ENCODE data around the gene HDAC11.
"Not testable (repeated sequence)": the region's sequence is repeated elsewhere in the genome, so short reads cannot be mapped to it uniquely, and the experiment has no call there.

Gene HDAC11

GRCh38 chr3:13479582-13480339 is at the start of gene HDAC11:
Gene HDAC11 (plus strand): TSS chr3:13480306. CDS start chr3:13480348, 42 bp downstream.
- peak; percentile 98 for DNase-seq (ENCODE audit: low spot score)

- not testable (repeated sequence) for DNase-seq (ENCODE audit: low spot score)
Measured at GRCh38 chr3:13430411-13430875, 49.7 kb upstream of the HDAC11 start.

- DNase-seq (ENCODE audit: low spot score) = no peak
Measured at GRCh38 chr3:13432093-13432492, 48.0 kb upstream of the HDAC11 start.

- DNase-seq (ENCODE audit: low spot score) = no peak
Measured at GRCh38 chr3:13433912-13434311, 46.2 kb upstream of the HDAC11 start.

- DNase-seq (ENCODE audit: low spot score) = not testable (repeated sequence)
Measured at GRCh38 chr3:13436213-13436612, 43.9 kb upstream of the HDAC11 start.

GRCh38 chr3:13440204-13440817 is 39.8 kb upstream of the HDAC11 start:
- no peak for DNase-seq (ENCODE audit: low spot score)

GRCh38 chr3:13442882-13443281 is 37.2 kb upstream of the HDAC11 start:
- DNase-seq (ENCODE audit: low spot score) = not testable (repeated sequence)

GRCh38 chr3:13451301-13451673 is 28.8 kb upstream of the HDAC11 start:
- DNase-seq (ENCODE audit: low spot score) = peak; percentile 58

GRCh38 chr3:13452490-13453335 is 27.4 kb upstream of the HDAC11 start:
- DNase-seq (ENCODE audit: low spot score) = peak; percentile 67

GRCh38 chr3:13455644-13456043 is 24.5 kb upstream of the HDAC11 start:
- DNase-seq (ENCODE audit: low spot score) = no peak

GRCh38 chr3:13457593-13457992 is 22.5 kb upstream of the HDAC11 start:
- no peak for DNase-seq (ENCODE audit: low spot score)

GRCh38 chr3:13459605-13460340 is 20.3 kb upstream of the HDAC11 start:
- no peak for DNase-seq (ENCODE audit: low spot score)

- no peak for DNase-seq (ENCODE audit: low spot score)
Measured at GRCh38 chr3:13460341-13460736, 19.8 kb upstream of the HDAC11 start.

- peak; percentile 72 for DNase-seq (ENCODE audit: low spot score)
Measured at GRCh38 chr3:13461169-13462124, 18.7 kb upstream of the HDAC11 start.

- no peak for DNase-seq (ENCODE audit: low spot score)
Measured at GRCh38 chr3:13462125-13462629, 17.9 kb upstream of the HDAC11 start.

GRCh38 chr3:13462822-13463221 is 17.3 kb upstream of the HDAC11 start:
- DNase-seq (ENCODE audit: low spot score) = no peak

- no peak for DNase-seq (ENCODE audit: low spot score)
Measured at GRCh38 chr3:13463618-13464400, 16.3 kb upstream of the HDAC11 start.

GRCh38 chr3:13465236-13465873 is 14.8 kb upstream of the HDAC11 start:
- no peak for DNase-seq (ENCODE audit: low spot score)

GRCh38 chr3:13466781-13467180 is 13.3 kb upstream of the HDAC11 start:
- DNase-seq (ENCODE audit: low spot score) = no peak
